Trophoblast cell (in vitro differentiated cells and primary cell): ENCODE results near the gene POU2F2.

ENCODE experiments used
- DNase-seq, 2 donors: peaks; one replicate each; pipeline ENCODE4 v3.0.0-alpha.2; 2016
- H2AFZ ChIP-seq: 2 replicates; pipeline ENCODE4 v1.6.1; 2013; ENCODE audit warnings: low read length, moderate library complexity, mild to moderate bottlenecking; ENCODE audit not compliant: insufficient read depth, poor library complexity
- H2AK5ac ChIP-seq: 2 replicates; pipeline ENCODE4 v1.6.1; 2013; ENCODE audit warnings: mild to moderate bottlenecking, low read length
- H2BK120ac ChIP-seq: 2 replicates; pipeline ENCODE4 v1.6.1; 2013; ENCODE audit warnings: low read length, mild to moderate bottlenecking, moderate library complexity; ENCODE audit not compliant: insufficient read depth, poor library complexity
- H2BK12ac ChIP-seq: 2 replicates; pipeline ENCODE4 v1.6.1; 2013; ENCODE audit warnings: mild to moderate bottlenecking, low read length, moderate library complexity
- H2BK5ac ChIP-seq: 2 replicates; pipeline ENCODE4 v1.6.1; 2013; ENCODE audit warnings: low read length, low read depth, moderate library complexity, mild to moderate bottlenecking; ENCODE audit not compliant: poor library complexity
- H3K14ac ChIP-seq: 2 replicates; pipeline ENCODE4 v1.6.1; 2013; ENCODE audit warnings: mild to moderate bottlenecking, low read length
- H3K18ac ChIP-seq: 2 replicates; pipeline ENCODE4 v1.6.1; 2013; ENCODE audit warnings: mild to moderate bottlenecking, low read length
- H3K23ac ChIP-seq: 2 replicates; pipeline ENCODE4 v1.6.1; 2013; ENCODE audit warnings: low read length
- H3K27ac ChIP-seq: 2 replicates; pipeline ENCODE4 v1.5.1; 2013; ENCODE audit warnings: low read depth, mild to moderate bottlenecking, inconsistent platforms, low read length, moderate library complexity
- H3K27me3 ChIP-seq: 2 replicates; pipeline ENCODE4 v1.6.1; 2013; ENCODE audit warnings: inconsistent platforms, mild to moderate bottlenecking, low read length, moderate library complexity; ENCODE audit not compliant: insufficient read depth
- H3K36me3 ChIP-seq, 2 experiments: 1 replicate in 1 of 2; 2 replicates in 1 of 2; pipeline ENCODE4 v1.6.1; 2013; ENCODE audit warnings: low read length in 2 of 2, mild to moderate bottlenecking in 2 of 2, moderate library complexity in 1 of 2; ENCODE audit not compliant: insufficient read depth in 2 of 2, control insufficient read depth in 1 of 2
- H3K4ac ChIP-seq: 2 replicates; pipeline ENCODE4 v1.6.1; 2013; ENCODE audit warnings: low read depth, mild to moderate bottlenecking, low read length, moderate library complexity
- H3K4me1 ChIP-seq, 2 experiments: 1 replicate in 1 of 2; 2 replicates in 1 of 2; pipeline ENCODE4 v1.6.1; 2013; ENCODE audit warnings: low read length in 2 of 2, mild to moderate bottlenecking in 2 of 2, moderate library complexity in 1 of 2; ENCODE audit not compliant: insufficient read depth in 2 of 2, control insufficient read depth in 1 of 2
- H3K4me2 ChIP-seq: 2 replicates; pipeline ENCODE4 v1.6.1; 2013; ENCODE audit warnings: inconsistent platforms, mild to moderate bottlenecking, low read length, moderate library complexity
- H3K4me3 ChIP-seq: 2 replicates; pipeline ENCODE4 v1.5.1; 2013; ENCODE audit warnings: mild to moderate bottlenecking, low read depth, low read length, inconsistent platforms
- H3K79me1 ChIP-seq: one replicate; pipeline ENCODE4 v1.6.1; 2013; ENCODE audit warnings: low read length
- H3K79me2 ChIP-seq: 2 replicates; pipeline ENCODE4 v1.6.1; 2013; ENCODE audit warnings: low read length, mild to moderate bottlenecking; ENCODE audit not compliant: control insufficient read depth, insufficient read depth, poor library complexity
- H3K9ac ChIP-seq: 2 replicates; pipeline ENCODE4 v1.6.1; 2013; ENCODE audit warnings: mild to moderate bottlenecking, low read length
- H3K9me3 ChIP-seq: 2 replicates; pipeline ENCODE4 v1.6.1; 2013; ENCODE audit warnings: low read depth, mild to moderate bottlenecking, control low read depth, inconsistent platforms, low read length; ENCODE audit not compliant: insufficient read depth
- H4K12ac ChIP-seq: 2 replicates; pipeline ENCODE4 v1.6.1; 2013; ENCODE audit warnings: low read depth, mild to moderate bottlenecking, low read length, moderate library complexity
- H4K8ac ChIP-seq: 2 replicates; pipeline ENCODE4 v1.6.1; 2013; ENCODE audit warnings: low read depth, mild to moderate bottlenecking, low read length, moderate library complexity
- H4K91ac ChIP-seq: one replicate; pipeline ENCODE4 v1.6.1; 2013; ENCODE audit warnings: low read depth, mild to moderate bottlenecking, low read length, moderate library complexity
- WGBS: extraction: QIAGEN DNeasy Blood & Tissue Kit; methylation state at CpG from one replicate; pipeline ENCODE4 v1.1.7; 2013; ENCODE audit warnings: missing lambda C conversion rate; ENCODE audit not compliant: insufficient read length, insufficient coverage; ENCODE audit errors: extremely low coverage; 5-methylcytosine and 5-hydroxymethylcytosine counted together

The POU2F2 gene

GRCh38 chr19:42151782-42152684 is 19.8 kb upstream of the POU2F2 start:
- Histone ChIP-seq H2BK5ac (no peak overlapping the region), H2AFZ (no peak overlapping the region), H3K4me2 (no peak overlapping the region), H3K18ac (no peak overlapping the region), H3K9me3 (peaks cover 3% of the 10 kb centered on the region), H3K4me3 (no peak overlapping the region), H2AK5ac (no peak overlapping the region), H3K27ac (no peak overlapping the region), H2BK120ac (no peak overlapping the region), H3K9ac (no peak overlapping the region), H3K4me1 (no peaks in the 10 kb centered on the region), H3K79me1 (no peaks in the 10 kb centered on the region), H4K8ac (no peak overlapping the region), H3K79me2 (no peaks in the 10 kb centered on the region), H3K14ac (no peak overlapping the region), H3K4ac (no peak overlapping the region), H4K91ac (no peak overlapping the region), H3K36me3 (no peaks in the 10 kb centered on the region), H3K27me3 (no peaks in the 10 kb centered on the region), H3K23ac (no peak overlapping the region), H4K12ac (no peak overlapping the region), H2BK12ac (no peak overlapping the region)
- DNase-seq = no peak
- no CpG with 5 or more reads among the region's 20 CpGs for WGBS

DNA sequence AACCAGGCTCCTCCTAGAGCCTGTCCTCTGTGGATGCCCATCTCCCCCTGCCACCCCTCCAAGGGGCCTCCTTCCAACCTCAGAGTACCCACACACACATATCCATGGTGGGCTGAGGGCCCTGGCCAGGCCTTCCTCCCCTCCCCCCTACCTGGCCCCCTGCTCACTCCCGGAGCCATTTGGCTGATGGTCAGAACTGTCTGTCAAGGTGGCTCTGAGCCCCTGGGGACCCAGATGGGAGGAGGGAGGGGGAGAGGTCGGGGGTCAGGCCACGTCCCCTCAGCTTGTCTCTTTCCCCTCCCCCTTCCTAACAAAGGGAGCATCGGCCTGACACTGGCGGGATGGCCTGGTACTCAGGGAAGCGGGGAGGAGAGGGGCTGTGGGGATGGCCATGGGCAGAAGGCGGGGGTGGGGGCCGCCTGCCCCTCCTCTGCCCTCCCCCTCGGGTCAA is 18.7 kb upstream of the POU2F2 start:
- H3K4ac ChIP-seq = no peak overlapping the region
- no peaks in the 10 kb centered on the region for H3K4me1 ChIP-seq
- H4K8ac ChIP-seq = no peak overlapping the region
- H2AFZ ChIP-seq = no peak overlapping the region
- H3K14ac ChIP-seq = no peak overlapping the region
- H3K23ac ChIP-seq = no peak overlapping the region
- no peak overlapping the region for H3K9ac ChIP-seq
- peaks cover 3% of the 10 kb centered on the region for H3K9me3 ChIP-seq
- no peak overlapping the region for H2BK120ac ChIP-seq
- no peak overlapping the region for H2BK12ac ChIP-seq
- no peaks in the 10 kb centered on the region for H3K27me3 ChIP-seq
- H3K36me3 ChIP-seq = no peaks in the 10 kb centered on the region
- no peak for DNase-seq
- no peaks in the 10 kb centered on the region for H3K79me2 ChIP-seq
- H2AK5ac ChIP-seq = no peak overlapping the region
- no peak overlapping the region for H3K27ac ChIP-seq
- no peak overlapping the region for H4K91ac ChIP-seq
- no peaks in the 10 kb centered on the region for H3K79me1 ChIP-seq
- no peak overlapping the region for H4K12ac ChIP-seq
- no peak overlapping the region for H3K4me2 ChIP-seq
- no peak overlapping the region for H3K4me3 ChIP-seq
- no peak overlapping the region for H2BK5ac ChIP-seq
- WGBS = no CpG with 5 or more reads among the region's 9 CpGs
- H3K18ac ChIP-seq = no peak overlapping the region

GRCh38 chr19:42150364-42150763 is 18.1 kb upstream of the POU2F2 start:
- no peaks in the 10 kb centered on the region for H3K4me1 ChIP-seq
- H4K8ac ChIP-seq = no peak overlapping the region
- DNase-seq = no peak
- H3K27me3 ChIP-seq = no peaks in the 10 kb centered on the region
- no peak overlapping the region for H4K12ac ChIP-seq
- H3K4me3 ChIP-seq = no peak overlapping the region
- H3K9ac ChIP-seq = no peak overlapping the region
- H3K36me3 ChIP-seq = no peaks in the 10 kb centered on the region
- H3K4me2 ChIP-seq = no peak overlapping the region
- no peak overlapping the region for H2BK12ac ChIP-seq
- no peaks in the 10 kb centered on the region for H3K79me2 ChIP-seq
- H3K23ac ChIP-seq = no peak overlapping the region
- no peak overlapping the region for H3K18ac ChIP-seq
- H3K79me1 ChIP-seq = no peaks in the 10 kb centered on the region
- no peak overlapping the region for H2BK5ac ChIP-seq
- no peak overlapping the region for H3K4ac ChIP-seq
- H3K27ac ChIP-seq = no peak overlapping the region
- H4K91ac ChIP-seq = no peak overlapping the region
- WGBS = no CpG with 5 or more reads among the region's 17 CpGs
- H3K14ac ChIP-seq = no peak overlapping the region
- H2BK120ac ChIP-seq = no peak overlapping the region
- H2AK5ac ChIP-seq = no peak overlapping the region
- peaks cover 3% of the 10 kb centered on the region for H3K9me3 ChIP-seq
- no peak overlapping the region for H2AFZ ChIP-seq

DNA sequence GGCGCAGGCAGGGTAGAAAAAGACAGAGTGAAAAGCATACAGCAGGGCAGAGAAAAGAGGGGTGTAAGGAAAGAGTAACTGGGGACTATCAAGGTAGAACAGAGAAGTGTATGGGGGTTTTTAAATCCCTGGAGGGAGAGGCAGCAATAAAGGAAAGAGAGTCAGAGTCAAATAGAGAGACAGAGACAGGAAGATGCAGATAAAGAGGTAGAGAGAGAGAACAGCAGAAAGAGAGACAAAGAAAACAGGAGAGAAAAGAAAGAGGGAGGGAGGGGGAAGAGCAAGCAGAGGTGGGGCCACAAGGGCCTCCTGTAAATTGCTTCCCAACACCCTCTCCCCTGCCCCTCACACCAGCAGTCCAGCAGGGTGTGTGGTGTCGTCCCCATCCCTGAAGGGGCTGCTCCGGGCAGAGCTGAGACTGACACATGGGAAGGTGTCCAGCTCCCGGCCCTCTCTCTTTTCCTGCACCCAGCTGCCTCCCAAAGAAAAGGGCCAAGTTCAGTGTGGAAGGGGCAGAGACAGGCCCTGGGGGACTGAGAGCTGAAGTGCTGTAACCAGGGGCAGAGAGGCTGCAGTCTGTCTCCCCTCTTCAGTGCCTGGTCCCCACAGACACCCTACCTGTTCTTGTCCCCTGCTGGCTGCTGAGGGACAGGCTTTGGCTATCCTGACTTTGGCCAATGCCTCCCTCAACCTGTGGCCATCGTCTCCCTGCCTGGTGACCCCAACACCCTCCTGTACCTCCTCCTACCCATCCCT is 17.4 kb upstream of the POU2F2 start:
- no peak overlapping the region for H3K27ac ChIP-seq
- H3K23ac ChIP-seq = no peak overlapping the region
- no peak overlapping the region for H2AK5ac ChIP-seq
- H3K14ac ChIP-seq = no peak overlapping the region
- no peaks in the 10 kb centered on the region for H3K4me1 ChIP-seq
- H3K79me1 ChIP-seq = no peaks in the 10 kb centered on the region
- no peak overlapping the region for H4K8ac ChIP-seq
- no CpG with 5 or more reads among the region's 5 CpGs for WGBS
- no peak overlapping the region for H2AFZ ChIP-seq
- no peak overlapping the region for H4K12ac ChIP-seq
- H3K9me3 ChIP-seq = peaks cover 3% of the 10 kb centered on the region
- H2BK5ac ChIP-seq = no peak overlapping the region
- no peaks in the 10 kb centered on the region for H3K36me3 ChIP-seq
- no peak overlapping the region for H3K4me2 ChIP-seq
- H3K4me3 ChIP-seq = no peak overlapping the region
- H3K4ac ChIP-seq = no peak overlapping the region
- H3K79me2 ChIP-seq = no peaks in the 10 kb centered on the region
- no peak overlapping the region for H2BK120ac ChIP-seq
- no peak overlapping the region for H4K91ac ChIP-seq
- H3K27me3 ChIP-seq = no peaks in the 10 kb centered on the region
- DNase-seq = no peak
- no peak overlapping the region for H2BK12ac ChIP-seq
- no peak overlapping the region for H3K18ac ChIP-seq
- H3K9ac ChIP-seq = no peak overlapping the region
